CD4-positive, alpha-beta T cell treated with Interleukin-17A for 1 hour (primary cell): ENCODE data around the gene MYO1D.
A peak's percentile ranks its signal among the peaks of the same experiment; 100 is the strongest.
"Not testable (repeated sequence)": the region's sequence is repeated elsewhere in the genome, so short reads cannot be mapped to it uniquely, and the experiment has no call there.

Source experiments
- DNase-seq: peaks from one replicate; pipeline ENCODE4 v3.0.0-alpha.2; 2020

Gene MYO1D

GRCh38 chr17:32876417-32877163, at the start of gene MYO1D:
TSS of gene MYO1D (minus strand) at chr17:32877124. CDS start at chr17:32876872, 252 bp downstream.
- peak; percentile 72 for DNase-seq

GRCh38 chr17:32926183-32926582, 49.3 kb upstream of the MYO1D start:
- no peak for DNase-seq

GRCh38 chr17:32923905-32924304, 47.0 kb upstream of the MYO1D start:
- DNase-seq: not testable (repeated sequence)

GRCh38 chr17:32921017-32921416, 44.1 kb upstream of the MYO1D start:
- DNase-seq: no peak

GRCh38 chr17:32920293-32920692, 43.4 kb upstream of the MYO1D start:
- DNase-seq: no peak

- DNase-seq: not testable (repeated sequence)
Observed at GRCh38 chr17:32919876-32920275, 43.0 kb upstream of the MYO1D start.

GRCh38 chr17:32917842-32918241, 40.9 kb upstream of the MYO1D start:
- DNase-seq: no peak

GRCh38 chr17:32917081-32917480, 40.2 kb upstream of the MYO1D start:
- no peak for DNase-seq

- no peak for DNase-seq
Observed at GRCh38 chr17:32916134-32916533, 39.2 kb upstream of the MYO1D start.

GRCh38 chr17:32915245-32915644, 38.3 kb upstream of the MYO1D start:
- DNase-seq: no peak

- no peak for DNase-seq
Observed at GRCh38 chr17:32914181-32914580, 37.3 kb upstream of the MYO1D start.

GRCh38 chr17:32913593-32913992, 36.7 kb upstream of the MYO1D start:
- DNase-seq: no peak

- no peak for DNase-seq
Observed at GRCh38 chr17:32912218-32912897, 35.4 kb upstream of the MYO1D start.

- DNase-seq: no peak
Observed at GRCh38 chr17:32910769-32911168, 33.8 kb upstream of the MYO1D start.

- DNase-seq: peak; percentile 57
Observed at GRCh38 chr17:32909787-32910369, 33.0 kb upstream of the MYO1D start.

GRCh38 chr17:32907583-32907982, 30.7 kb upstream of the MYO1D start:
- DNase-seq: no peak

GRCh38 chr17:32904891-32905290, 28.0 kb upstream of the MYO1D start:
- no peak for DNase-seq

- no peak for DNase-seq
Observed at GRCh38 chr17:32903774-32904673, 27.1 kb upstream of the MYO1D start.

- no peak for DNase-seq
Observed at GRCh38 chr17:32901743-32902142, 24.8 kb upstream of the MYO1D start.

- DNase-seq: no peak
Observed at GRCh38 chr17:32899236-32900013, 22.5 kb upstream of the MYO1D start.

GRCh38 chr17:32896647-32897258, 19.8 kb upstream of the MYO1D start:
- DNase-seq: no peak

- DNase-seq: no peak
Observed at GRCh38 chr17:32894245-32894644, 17.3 kb upstream of the MYO1D start.
